Pons (tissue), 1 donor: ENCODE results near the gene XYLB.

Experiments used
- DNase-seq: peaks from one replicate; pipeline ENCODE4 v3.0.0-alpha.2; 2016; ENCODE audit warnings: low spot score

XYLB gene

DNA sequence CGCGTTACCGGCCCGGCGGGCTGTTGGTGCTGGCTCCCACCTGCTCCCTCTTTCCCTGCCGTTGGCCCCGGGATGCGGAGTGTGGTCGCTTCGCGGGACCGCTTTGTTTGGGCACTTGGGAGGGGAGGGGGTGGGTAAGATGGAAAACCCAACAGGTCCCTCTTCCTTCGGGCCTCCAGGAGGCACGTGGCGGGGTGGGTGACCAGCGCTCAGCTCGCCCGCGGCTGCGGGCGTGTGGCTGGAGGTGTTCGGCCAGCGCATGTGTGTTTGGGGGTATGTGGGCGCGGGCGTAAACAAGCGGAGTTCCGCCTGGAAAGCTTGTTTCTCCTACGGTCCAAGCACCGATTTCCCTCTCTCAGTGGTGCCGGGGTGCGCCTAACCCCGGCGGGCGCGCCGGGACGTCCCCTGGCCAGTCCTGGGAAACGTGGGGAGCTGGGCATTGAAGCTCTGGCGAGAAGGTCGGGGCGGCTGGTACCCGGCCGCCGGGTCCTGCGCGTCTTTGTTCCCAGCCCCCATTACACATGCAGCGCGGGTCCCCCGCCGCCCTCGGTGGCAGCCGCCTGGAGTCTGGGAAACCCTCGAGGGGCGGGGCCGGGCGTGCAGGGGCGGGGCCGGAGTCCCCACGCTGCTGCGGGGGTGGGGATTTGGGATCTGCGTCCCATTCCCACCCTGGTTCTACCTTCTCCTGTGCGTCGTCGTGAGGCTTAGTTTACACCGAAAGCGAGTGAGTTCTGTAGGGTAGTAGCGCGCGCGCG, 108.5 kb downstream of the XYLB start:
- DNase-seq, result peak; percentile 31

DNA sequence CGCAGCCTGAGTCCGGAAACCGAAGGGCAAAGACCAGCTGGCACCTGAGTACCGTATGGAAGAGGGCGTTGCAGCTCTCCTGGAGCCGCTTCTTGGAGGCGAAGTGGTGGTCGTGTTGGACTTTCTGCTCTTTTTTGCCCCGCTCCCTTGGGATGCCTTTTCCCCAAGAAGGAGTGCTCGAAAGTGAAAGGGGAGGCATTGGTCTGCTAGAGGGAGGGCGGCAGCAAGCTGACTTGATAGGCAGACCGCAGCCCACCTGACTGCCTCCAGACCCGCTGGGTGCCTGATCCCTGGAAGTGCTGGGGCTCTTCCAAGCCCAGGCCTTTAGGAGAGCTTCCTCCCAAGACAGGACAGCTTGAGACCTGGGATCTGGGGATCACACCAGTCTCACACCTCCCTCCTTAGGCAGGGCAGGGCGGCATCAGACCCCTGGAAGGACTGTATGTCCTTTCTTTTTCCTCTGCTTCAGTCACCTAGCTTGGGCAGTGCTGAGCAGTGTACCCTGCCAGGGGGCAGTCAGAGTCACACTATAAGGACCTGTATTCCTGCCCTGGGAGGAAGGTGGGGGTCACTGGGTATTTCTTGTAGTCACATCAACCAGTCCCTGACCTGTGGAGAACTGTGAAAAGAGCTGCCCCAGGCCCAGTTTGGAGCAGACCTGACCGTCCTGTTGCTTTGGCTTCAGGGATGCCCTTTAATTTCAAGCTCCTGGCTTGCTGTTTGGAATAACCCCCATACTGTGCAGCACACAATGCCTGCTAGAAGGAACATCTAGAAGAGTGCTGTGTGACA, 109.2 kb downstream of the XYLB start:
- no peak for DNase-seq

GRCh38 chr3:38457111-38458003, 110.8 kb downstream of the XYLB start:
- DNase-seq, result no peak

GRCh38 chr3:38458796-38459498, 112.4 kb downstream of the XYLB start:
- no peak for DNase-seq

GRCh38 chr3:38459499-38460048, 113.0 kb downstream of the XYLB start:
- DNase-seq, result no peak

DNA sequence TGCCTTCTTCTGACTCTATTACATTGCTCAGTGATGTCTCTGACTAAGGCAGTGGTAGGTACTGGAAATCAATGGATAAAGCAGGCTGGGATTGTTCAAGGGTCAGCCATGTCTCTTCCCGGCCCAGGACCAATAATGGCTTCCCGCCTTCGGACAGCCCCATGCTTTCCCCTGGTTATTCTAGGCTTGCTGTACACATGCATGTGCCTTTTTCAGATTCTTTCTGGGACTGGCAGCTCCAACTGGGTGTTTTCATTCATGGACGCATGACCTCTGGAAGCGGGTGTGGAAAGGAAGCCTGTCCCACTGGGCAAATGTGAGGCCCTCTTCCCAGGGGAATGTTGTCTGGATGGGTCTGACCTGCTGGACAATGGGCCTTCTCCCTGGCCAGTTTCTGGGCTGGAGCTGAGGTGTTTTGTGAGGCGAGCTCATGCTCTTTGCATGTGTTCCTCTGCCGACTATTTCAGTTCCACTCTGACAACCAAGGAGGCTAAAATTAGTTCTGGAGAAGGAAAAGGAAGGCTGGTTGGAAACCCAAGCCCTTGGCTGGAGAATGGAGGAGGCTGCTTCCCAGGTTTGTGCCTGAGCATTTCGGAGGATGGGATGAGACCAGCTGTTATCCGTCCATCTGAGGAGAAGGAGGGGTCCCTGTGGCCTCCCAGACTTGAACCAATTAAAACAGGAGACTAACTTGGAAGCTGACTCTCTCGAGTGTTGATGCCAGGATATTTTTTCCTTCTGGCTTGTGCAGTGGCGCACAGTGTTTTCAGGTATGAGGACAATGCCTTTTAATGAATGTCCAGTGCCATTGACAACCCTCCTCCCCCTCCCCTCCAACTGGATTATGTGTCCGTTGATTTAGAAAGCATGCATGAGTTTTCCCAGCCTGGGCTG, 114.0 kb downstream of the XYLB start:
- no peak for DNase-seq
